Measurements from ENCODE around the gene NDUFAF7.
A peak's percentile ranks its signal among the peaks of the same experiment; 100 is the strongest.

The NDUFAF7 gene

DNA sequence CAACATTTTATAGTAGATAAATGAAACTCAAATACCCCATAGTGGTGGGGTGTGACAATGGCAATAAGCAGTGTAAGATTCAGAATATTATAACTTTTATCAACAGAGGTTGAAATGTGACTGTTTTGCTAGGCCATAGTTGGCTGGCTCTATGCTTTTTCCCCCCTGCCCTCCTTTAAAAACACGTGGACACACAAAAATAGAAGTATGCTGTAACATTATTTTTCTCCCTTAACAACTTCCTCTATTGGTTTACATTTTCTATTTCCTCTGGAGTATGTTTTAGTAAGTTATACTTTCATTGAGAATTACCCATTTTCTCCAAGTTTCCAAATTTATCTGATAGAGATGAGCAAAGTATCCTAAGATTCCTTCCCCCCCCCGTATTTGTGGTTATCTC, 31.1 kb downstream of the NDUFAF7 start:
- no peak overlapping the region for H3K9ac ChIP-seq (ENCODE audit: low read length)
- H3K9me3 ChIP-seq (ENCODE audit: low read length) = no peaks in the 10 kb centered on the region
- no peaks in the 10 kb centered on the region for H3K4me1 ChIP-seq (ENCODE audit: insufficient read depth, low read length)
- H3K27me3 ChIP-seq (ENCODE audit: control insufficient read depth in 1 of 2, insufficient read depth in 2 of 2, low read length in 2 of 2) = no peaks in the 10 kb centered on the region
- H3K36me3 ChIP-seq (ENCODE audit: insufficient read depth, low read length) = peaks cover 14% of the 10 kb centered on the region
- no peak overlapping the region for H3K4me3 ChIP-seq (ENCODE audit: low read depth in 1 of 2, low read length in 2 of 2)
- H3K27ac ChIP-seq (ENCODE audit: low read depth, low read length) = no peak overlapping the region

- peaks cover 17% of the 10 kb centered on the region for H3K36me3 ChIP-seq (ENCODE audit: insufficient read depth, low read length)
- no peaks in the 10 kb centered on the region for H3K27me3 ChIP-seq (ENCODE audit: control insufficient read depth in 1 of 2, insufficient read depth in 2 of 2, low read length in 2 of 2)
- peaks cover 6% of the 10 kb centered on the region for H3K4me1 ChIP-seq (ENCODE audit: insufficient read depth, low read length)
- no peak overlapping the region for H3K9ac ChIP-seq (ENCODE audit: low read length)
- no peak overlapping the region for H3K4me3 ChIP-seq (ENCODE audit: low read depth in 1 of 2, low read length in 2 of 2)
- H3K27ac ChIP-seq (ENCODE audit: low read depth, low read length) = no peak overlapping the region
- no peaks in the 10 kb centered on the region for H3K9me3 ChIP-seq (ENCODE audit: low read length)
Observed at GRCh38 chr2:37263839-37264238, 32.4 kb downstream of the NDUFAF7 start.

DNA sequence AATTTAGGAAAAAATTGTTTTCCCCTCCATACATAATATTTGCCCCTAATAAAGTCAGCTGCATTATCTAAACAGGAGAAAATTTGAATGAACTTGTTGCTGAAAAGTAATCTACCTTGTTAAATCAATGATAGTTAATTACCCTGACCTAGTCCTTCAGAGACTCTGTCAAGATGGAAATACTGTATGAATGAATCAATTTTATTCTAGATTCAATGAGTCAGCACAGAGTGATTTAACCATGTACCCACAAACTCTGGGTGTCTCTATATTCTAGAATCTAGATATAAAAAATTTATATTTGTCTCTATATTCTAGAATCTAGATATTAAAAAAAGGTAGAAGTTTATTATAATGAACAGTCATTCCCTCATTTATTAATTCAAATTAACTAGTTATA, 36.2 kb downstream of the NDUFAF7 start:
- Histone ChIP-seq H3K27ac (ENCODE audit: low read depth, low read length) (peak overlapping the region; percentile 24), H3K4me3 (ENCODE audit: low read depth in 1 of 2, low read length in 2 of 2) (no peak overlapping the region), H3K36me3 (ENCODE audit: insufficient read depth, low read length) (peaks cover 25% of the 10 kb centered on the region), H3K9me3 (ENCODE audit: low read length) (no peaks in the 10 kb centered on the region), H3K27me3 (ENCODE audit: control insufficient read depth in 1 of 2, insufficient read depth in 2 of 2, low read length in 2 of 2) (no peaks in the 10 kb centered on the region), H3K9ac (ENCODE audit: low read length) (no peak overlapping the region), H3K4me1 (ENCODE audit: insufficient read depth, low read length) (peaks cover 6% of the 10 kb centered on the region)

DNA sequence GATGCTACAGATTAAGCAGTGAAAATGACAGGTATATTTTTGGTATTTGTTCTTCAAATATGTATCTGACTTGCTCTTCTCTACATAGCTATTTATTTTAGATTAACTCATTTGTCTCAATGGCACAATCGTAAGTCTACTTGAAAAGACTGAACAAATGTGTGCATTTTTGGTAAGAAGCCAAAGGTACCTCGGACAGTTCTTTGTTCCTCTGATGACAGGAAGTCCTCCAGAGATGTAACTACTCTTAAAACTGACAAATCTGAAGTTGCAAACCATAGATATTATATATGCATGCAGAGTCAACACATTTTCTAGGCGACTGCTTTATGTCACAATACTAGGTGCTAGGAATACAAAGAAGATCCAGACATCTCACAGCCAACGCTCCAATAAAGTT, 36.7 kb downstream of the NDUFAF7 start:
- no peaks in the 10 kb centered on the region for H3K9me3 ChIP-seq (ENCODE audit: low read length)
- no peak overlapping the region for H3K27ac ChIP-seq (ENCODE audit: low read depth, low read length)
- peaks cover 25% of the 10 kb centered on the region for H3K36me3 ChIP-seq (ENCODE audit: insufficient read depth, low read length)

DNA sequence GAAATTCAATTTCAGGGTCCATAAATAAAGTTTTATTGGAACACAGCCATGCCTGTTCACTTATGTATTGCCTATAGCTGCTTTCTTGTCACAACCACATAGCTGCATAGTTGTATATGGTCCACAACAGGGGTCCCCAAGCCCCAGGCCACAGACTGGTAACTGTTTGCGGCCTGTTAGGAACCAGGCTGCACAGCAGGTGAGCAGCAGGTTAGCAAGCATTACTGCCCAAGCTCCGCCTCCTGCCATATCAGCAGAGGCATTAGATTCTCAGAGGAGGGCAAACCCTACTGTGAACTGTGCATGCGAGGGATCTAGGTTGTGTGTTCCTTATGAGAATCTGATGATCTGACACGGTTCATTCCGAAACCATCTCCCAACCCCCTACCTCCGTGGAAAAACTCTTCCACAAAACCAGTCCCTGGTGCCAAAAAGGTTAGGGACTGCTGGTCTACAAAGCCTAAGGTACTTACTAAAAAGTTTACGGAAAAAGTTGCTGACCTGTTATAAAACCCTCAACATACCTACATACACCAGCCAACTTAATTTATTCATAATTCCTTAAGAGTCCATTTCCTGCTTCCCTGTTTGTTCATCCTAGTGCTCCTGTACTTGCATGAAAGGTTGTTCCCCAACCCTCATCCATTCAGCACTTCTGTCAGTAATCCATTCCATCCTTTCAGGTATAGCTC, 40.1 kb downstream of the NDUFAF7 start:
- no peak overlapping the region for H3K27ac ChIP-seq (ENCODE audit: low read depth, low read length)
- no peaks in the 10 kb centered on the region for H3K9me3 ChIP-seq (ENCODE audit: low read length)
- H3K36me3 ChIP-seq (ENCODE audit: insufficient read depth, low read length) = peaks cover 28% of the 10 kb centered on the region
- no peak overlapping the region for H3K9ac ChIP-seq (ENCODE audit: low read length)
- H3K27me3 ChIP-seq (ENCODE audit: control insufficient read depth in 1 of 2, insufficient read depth in 2 of 2, low read length in 2 of 2) = no peaks in the 10 kb centered on the region
- H3K4me3 ChIP-seq (ENCODE audit: low read depth in 1 of 2, low read length in 2 of 2) = no peak overlapping the region
- peaks cover 28% of the 10 kb centered on the region for H3K4me1 ChIP-seq (ENCODE audit: insufficient read depth, low read length)

More for the DNA sequence above, 36.7 kb downstream of the NDUFAF7 start:
- H3K4me3 ChIP-seq (ENCODE audit: low read depth in 1 of 2, low read length in 2 of 2) = no peak overlapping the region
- no peak overlapping the region for H3K9ac ChIP-seq (ENCODE audit: low read length)
- no peaks in the 10 kb centered on the region for H3K27me3 ChIP-seq (ENCODE audit: control insufficient read depth in 1 of 2, insufficient read depth in 2 of 2, low read length in 2 of 2)
- H3K4me1 ChIP-seq (ENCODE audit: insufficient read depth, low read length) = peaks cover 6% of the 10 kb centered on the region

DNA sequence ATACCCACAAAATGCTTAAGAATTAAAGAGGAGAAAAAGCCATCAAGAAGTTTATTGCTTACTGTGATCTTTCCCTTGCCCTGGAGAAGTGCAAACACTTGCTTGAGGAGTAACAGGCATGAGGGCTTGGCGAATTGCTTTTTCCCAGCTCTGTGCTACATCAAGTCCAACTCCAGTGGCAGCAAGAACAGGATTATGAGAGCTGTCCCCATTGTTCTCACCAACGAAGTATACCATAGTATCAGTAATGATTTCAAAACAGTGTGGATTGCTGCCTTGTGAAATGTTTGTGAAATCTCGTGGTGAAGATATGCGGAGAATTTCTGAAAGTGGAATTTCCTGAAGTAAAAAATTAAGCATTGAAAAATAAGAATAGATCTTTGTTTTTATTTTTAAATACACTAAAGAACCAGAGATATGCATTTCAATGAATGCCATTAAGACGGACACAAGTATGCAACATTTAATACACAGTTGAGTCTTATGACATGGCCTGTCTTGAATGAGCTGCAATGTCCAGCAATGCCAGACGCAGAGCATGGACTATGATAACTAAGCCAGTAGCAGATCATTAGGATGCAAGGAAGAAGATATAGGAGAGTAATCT, 43.0 kb downstream of the NDUFAF7 start:
- Histone ChIP-seq H3K27me3 (ENCODE audit: control insufficient read depth in 1 of 2, insufficient read depth in 2 of 2, low read length in 2 of 2) (no peaks in the 10 kb centered on the region), H3K4me3 (ENCODE audit: low read depth in 1 of 2, low read length in 2 of 2) (no peak overlapping the region), H3K9me3 (ENCODE audit: low read length) (no peaks in the 10 kb centered on the region), H3K4me1 (ENCODE audit: insufficient read depth, low read length) (peaks cover 23% of the 10 kb centered on the region), H3K27ac (ENCODE audit: low read depth, low read length) (peak overlapping the region; percentile 65), H3K36me3 (ENCODE audit: insufficient read depth, low read length) (peaks cover 15% of the 10 kb centered on the region), H3K9ac (ENCODE audit: low read length) (no peak overlapping the region)

DNA sequence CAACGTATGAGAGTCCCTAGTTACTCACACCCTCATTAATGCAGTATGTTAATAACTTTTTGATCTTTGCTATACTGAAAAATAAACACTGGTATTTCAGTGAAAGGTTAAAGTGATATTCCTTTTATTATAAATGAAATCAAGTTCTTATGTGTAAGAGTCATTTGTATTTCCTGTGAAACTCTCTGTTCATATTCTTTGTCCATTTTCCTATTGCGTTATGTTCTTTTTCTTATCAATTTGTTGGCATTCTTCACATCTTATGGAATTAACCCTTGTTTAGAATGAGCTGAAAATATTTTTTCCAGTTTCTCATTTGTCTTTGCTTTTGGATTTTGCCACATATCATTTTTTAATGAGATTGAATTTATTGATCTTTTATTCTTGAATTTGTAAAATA, 44.8 kb downstream of the NDUFAF7 start:
- Histone ChIP-seq H3K27ac (ENCODE audit: low read depth, low read length) (no peak overlapping the region), H3K27me3 (ENCODE audit: control insufficient read depth in 1 of 2, insufficient read depth in 2 of 2, low read length in 2 of 2) (no peaks in the 10 kb centered on the region), H3K36me3 (ENCODE audit: insufficient read depth, low read length) (peaks cover 21% of the 10 kb centered on the region), H3K4me1 (ENCODE audit: insufficient read depth, low read length) (peaks cover 23% of the 10 kb centered on the region), H3K4me3 (ENCODE audit: low read depth in 1 of 2, low read length in 2 of 2) (no peak overlapping the region), H3K9me3 (ENCODE audit: low read length) (no peaks in the 10 kb centered on the region), H3K9ac (ENCODE audit: low read length) (no peak overlapping the region)

DNA sequence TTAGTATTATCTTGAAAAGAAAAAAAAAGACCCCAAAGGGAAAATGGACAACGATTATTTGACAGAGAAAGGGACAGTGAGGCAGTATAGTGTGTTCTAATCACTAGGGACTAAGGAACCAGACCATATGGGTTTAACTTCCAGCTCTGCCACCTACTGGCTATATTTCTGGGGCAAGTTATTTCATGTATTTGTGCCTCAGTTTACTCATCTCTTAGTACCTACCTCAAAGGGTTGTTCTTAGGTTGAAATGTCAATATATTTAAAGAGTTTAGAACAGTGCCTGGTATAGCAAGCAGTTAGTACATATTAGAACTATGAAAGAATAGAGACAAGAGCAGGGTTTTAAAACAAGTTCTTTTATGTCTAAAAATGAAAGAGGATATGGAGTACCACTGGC, 50.5 kb downstream of the NDUFAF7 start:
- H3K4me3 ChIP-seq (ENCODE audit: low read depth in 1 of 2, low read length in 2 of 2) = no peak overlapping the region
- H3K36me3 ChIP-seq (ENCODE audit: insufficient read depth, low read length) = peaks cover 27% of the 10 kb centered on the region
- no peaks in the 10 kb centered on the region for H3K4me1 ChIP-seq (ENCODE audit: insufficient read depth, low read length)
- no peak overlapping the region for H3K9ac ChIP-seq (ENCODE audit: low read length)
- no peak overlapping the region for H3K27ac ChIP-seq (ENCODE audit: low read depth, low read length)
- no peaks in the 10 kb centered on the region for H3K9me3 ChIP-seq (ENCODE audit: low read length)
- H3K27me3 ChIP-seq (ENCODE audit: control insufficient read depth in 1 of 2, insufficient read depth in 2 of 2, low read length in 2 of 2) = no peaks in the 10 kb centered on the region

GRCh38 chr2:37282746-37283145, 51.3 kb downstream of the NDUFAF7 start:
- Histone ChIP-seq H3K9ac (ENCODE audit: low read length) (no peak overlapping the region), H3K27me3 (ENCODE audit: control insufficient read depth in 1 of 2, insufficient read depth in 2 of 2, low read length in 2 of 2) (no peaks in the 10 kb centered on the region), H3K4me1 (ENCODE audit: insufficient read depth, low read length) (no peaks in the 10 kb centered on the region), H3K27ac (ENCODE audit: low read depth, low read length) (no peak overlapping the region), H3K4me3 (ENCODE audit: low read depth in 1 of 2, low read length in 2 of 2) (no peak overlapping the region), H3K9me3 (ENCODE audit: low read length) (no peaks in the 10 kb centered on the region), H3K36me3 (ENCODE audit: insufficient read depth, low read length) (peaks cover 27% of the 10 kb centered on the region)

DNA sequence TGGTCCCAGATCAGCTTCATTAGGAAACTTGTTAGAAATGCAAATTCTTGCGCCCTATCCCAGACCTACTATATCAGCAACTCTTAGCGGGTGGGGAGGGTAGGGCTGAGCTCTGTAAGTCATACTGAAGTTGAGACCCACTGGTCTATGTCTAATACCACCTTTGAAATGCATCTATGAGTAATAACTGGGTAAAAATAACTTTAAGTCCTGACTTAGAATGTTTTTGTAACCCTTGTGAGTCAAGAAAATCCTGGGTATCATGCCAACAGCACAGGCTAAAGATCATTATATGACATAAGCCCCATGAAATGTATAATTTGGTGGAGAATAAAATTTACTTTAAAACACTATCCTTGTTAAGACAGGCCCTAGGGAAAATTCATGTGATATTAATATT, 51.7 kb downstream of the NDUFAF7 start:
- Histone ChIP-seq H3K36me3 (ENCODE audit: insufficient read depth, low read length) (peaks cover 32% of the 10 kb centered on the region), H3K4me3 (ENCODE audit: low read depth in 1 of 2, low read length in 2 of 2) (no peak overlapping the region), H3K27me3 (ENCODE audit: control insufficient read depth in 1 of 2, insufficient read depth in 2 of 2, low read length in 2 of 2) (no peaks in the 10 kb centered on the region), H3K27ac (ENCODE audit: low read depth, low read length) (no peak overlapping the region), H3K4me1 (ENCODE audit: insufficient read depth, low read length) (no peaks in the 10 kb centered on the region), H3K9ac (ENCODE audit: low read length) (no peak overlapping the region), H3K9me3 (ENCODE audit: low read length) (no peaks in the 10 kb centered on the region)

GRCh38 chr2:37284381-37284780, 52.9 kb downstream of the NDUFAF7 start:
- no peak overlapping the region for H3K9ac ChIP-seq (ENCODE audit: low read length)
- no peaks in the 10 kb centered on the region for H3K4me1 ChIP-seq (ENCODE audit: insufficient read depth, low read length)
- H3K27ac ChIP-seq (ENCODE audit: low read depth, low read length) = no peak overlapping the region
- no peak overlapping the region for H3K4me3 ChIP-seq (ENCODE audit: low read depth in 1 of 2, low read length in 2 of 2)
- H3K9me3 ChIP-seq (ENCODE audit: low read length) = no peaks in the 10 kb centered on the region
- peaks cover 37% of the 10 kb centered on the region for H3K36me3 ChIP-seq (ENCODE audit: insufficient read depth, low read length)
- no peaks in the 10 kb centered on the region for H3K27me3 ChIP-seq (ENCODE audit: control insufficient read depth in 1 of 2, insufficient read depth in 2 of 2, low read length in 2 of 2)

- H3K36me3 ChIP-seq (ENCODE audit: insufficient read depth, low read length) = peaks cover 37% of the 10 kb centered on the region
Observed at GRCh38 chr2:37287966-37288365, 56.5 kb downstream of the NDUFAF7 start.

More at GRCh38 chr2:37287966-37288365, 56.5 kb downstream of the NDUFAF7 start:
- Histone ChIP-seq H3K4me1 (ENCODE audit: insufficient read depth, low read length) (no peaks in the 10 kb centered on the region), H3K27me3 (ENCODE audit: control insufficient read depth in 1 of 2, insufficient read depth in 2 of 2, low read length in 2 of 2) (no peaks in the 10 kb centered on the region), H3K27ac (ENCODE audit: low read depth, low read length) (no peak overlapping the region), H3K4me3 (ENCODE audit: low read depth in 1 of 2, low read length in 2 of 2) (no peak overlapping the region), H3K9me3 (ENCODE audit: low read length) (no peaks in the 10 kb centered on the region), H3K9ac (ENCODE audit: low read length) (no peak overlapping the region)
